Activated T-helper 2 cell treated with anti-CD3 and anti-CD28 coated beads, Interferon-gamma antibody, Interleukin-2, Interleukin-4, amounts not matched to agents 10 μg/mL and 5 μg/mL and 100 μg/mL, durations not matched to agents 14 hours and 24 hours and 36 hours (primary cell): ENCODE measurements around the gene LRRC74B. TPM values are rescaled to one million over a fixed set of nuclear protein-coding genes. Genes with fewer than 3 reads are reported as not detected.
A peak's percentile ranks its signal among the peaks of the same experiment; 100 is the strongest.

Experiments used
- DNase-seq: peaks from one replicate; pipeline ENCODE4 v3.0.0; 2021; ENCODE audit warnings: low spot score
- H3K27ac Mint-ChIP-seq: one replicate; pipeline ENCODE4 v1.8.0; 2021; ENCODE audit warnings: mixed read lengths
- H3K27me3 Mint-ChIP-seq: one replicate; pipeline ENCODE4 v1.8.0; 2021; ENCODE audit warnings: low read depth, mixed read lengths
- H3K36me3 Mint-ChIP-seq: one replicate; pipeline ENCODE4 v1.8.0; 2021; ENCODE audit warnings: low read depth, mixed read lengths
- H3K4me1 Mint-ChIP-seq: one replicate; pipeline ENCODE4 v1.8.0; 2021; ENCODE audit warnings: low read depth, mixed read lengths
- H3K4me3 Mint-ChIP-seq: one replicate; pipeline ENCODE4 v1.8.0; 2021; ENCODE audit warnings: low read depth, mild to moderate bottlenecking, moderate library complexity, mixed read lengths
- H3K9me3 Mint-ChIP-seq: one replicate; pipeline ENCODE4 v1.8.0; 2021; ENCODE audit warnings: mixed read lengths
- intact Hi-C: fragments of 100-400 bp; cut with micrococcal nuclease; formaldehyde crosslinking; loops from one replicate; pipeline ENCODE4 v1.15.1; 2023
- total RNA-seq: library from RNA; stranded (reverse); gene quantifications from 2 replicates; pipeline ENCODE4 v1.2.3, GENCODE V29; 2022

The LRRC74B gene, protein sequence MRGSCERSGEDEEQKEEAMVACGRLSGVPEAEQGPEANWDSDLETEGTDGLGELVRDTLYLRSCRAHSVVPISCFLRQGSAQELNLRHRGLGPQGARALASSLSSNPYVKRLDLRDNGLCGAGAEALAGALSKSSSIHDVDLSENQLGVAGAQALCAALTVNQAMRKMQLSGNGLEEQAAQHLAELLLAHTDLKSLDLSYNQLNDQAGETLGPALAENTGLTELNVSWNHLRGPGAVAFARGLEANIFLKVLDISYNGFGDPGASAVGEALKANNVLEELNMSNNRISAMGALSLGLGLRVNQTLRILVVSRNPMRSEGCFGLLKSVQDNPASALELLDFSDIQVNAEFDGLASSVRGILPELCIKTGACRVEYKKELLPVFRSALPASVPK
- total RNA-seq = 0.23 TPM in 1 of 2 replicates, not detected in the other

DNA sequence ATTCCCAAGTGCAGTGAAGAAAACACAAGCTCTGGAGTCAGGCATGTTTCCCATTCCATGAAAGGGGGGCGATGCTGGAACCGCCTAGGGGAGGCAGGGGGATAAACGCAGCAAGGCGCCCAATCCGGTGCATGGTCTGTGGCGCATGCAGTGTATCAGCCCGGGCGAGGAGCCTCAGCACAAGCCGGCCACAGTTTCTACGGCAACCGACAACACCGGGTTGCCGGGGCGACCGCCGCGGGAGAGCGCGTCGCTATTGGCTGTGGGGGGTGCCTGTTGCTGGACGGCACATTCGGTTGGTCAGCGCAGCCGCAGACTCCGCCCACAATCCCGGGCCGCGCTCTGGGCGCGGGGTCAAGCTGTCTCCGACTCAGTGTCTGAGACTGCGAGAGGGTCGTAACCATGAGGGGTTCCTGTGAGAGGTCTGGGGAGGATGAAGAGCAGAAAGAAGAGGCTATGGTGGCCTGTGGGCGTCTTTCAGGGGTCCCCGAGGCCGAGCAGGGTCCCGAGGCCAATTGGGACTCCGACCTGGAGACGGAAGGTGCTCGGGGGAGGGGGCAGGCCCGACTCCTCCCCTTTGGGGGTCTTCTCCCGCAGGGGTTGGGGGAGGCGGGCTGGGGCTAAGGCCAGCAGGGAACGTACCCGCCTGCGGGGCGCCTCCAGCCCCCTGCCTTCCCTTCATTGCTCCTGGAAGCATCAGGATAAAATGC, at the start of gene LRRC74B:
Gene LRRC74B, plus strand, starts transcription at position 362 of the 710 bp plus-strand sequence. Its CDS starts 41 bp downstream, at position 403.
- intact Hi-C loops = no loop called here
- DNase-seq = peak; percentile 69
- H3K4me3 Mint-ChIP-seq = no peak within 1 kb of the TSS
- no peaks in the 10 kb centered on the region for H3K9me3 Mint-ChIP-seq
- no peak within 1 kb of the TSS for H3K27ac Mint-ChIP-seq
- peaks cover 24% of the 10 kb centered on the region for H3K27me3 Mint-ChIP-seq
- peaks cover 9% of the 10 kb centered on the region for H3K4me1 Mint-ChIP-seq
- H3K36me3 Mint-ChIP-seq = no peaks in the 10 kb centered on the region

DNA sequence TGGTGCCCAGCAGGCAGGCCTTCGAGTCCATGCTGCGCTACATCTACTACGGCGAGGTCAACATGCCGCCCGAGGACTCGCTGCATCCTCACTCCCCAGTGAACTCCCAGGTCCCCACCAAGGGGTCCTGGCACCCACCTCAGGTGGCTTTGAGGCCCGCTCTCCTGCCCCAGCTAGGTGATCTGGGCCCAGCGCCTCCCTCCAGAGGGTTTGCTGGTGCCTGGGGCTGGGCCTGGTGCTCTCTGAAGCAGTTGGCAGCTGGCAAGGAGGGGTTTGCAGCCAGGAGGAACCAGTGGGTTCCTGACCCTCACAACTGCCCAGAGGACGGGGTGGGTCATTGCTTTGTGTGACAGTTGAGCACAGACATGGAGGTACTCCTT, 49.7 kb upstream of the LRRC74B start:
- Mint-ChIP-seq H3K36me3 (peaks cover 28% of the 10 kb centered on the region), H3K9me3 (no peaks in the 10 kb centered on the region), H3K4me3 (no peak overlapping the region), H3K4me1 (peaks cover 6% of the 10 kb centered on the region), H3K27me3 (no peaks in the 10 kb centered on the region), H3K27ac (no peak overlapping the region)
- no peak for DNase-seq
- intact Hi-C loops = no loop called here

DNA sequence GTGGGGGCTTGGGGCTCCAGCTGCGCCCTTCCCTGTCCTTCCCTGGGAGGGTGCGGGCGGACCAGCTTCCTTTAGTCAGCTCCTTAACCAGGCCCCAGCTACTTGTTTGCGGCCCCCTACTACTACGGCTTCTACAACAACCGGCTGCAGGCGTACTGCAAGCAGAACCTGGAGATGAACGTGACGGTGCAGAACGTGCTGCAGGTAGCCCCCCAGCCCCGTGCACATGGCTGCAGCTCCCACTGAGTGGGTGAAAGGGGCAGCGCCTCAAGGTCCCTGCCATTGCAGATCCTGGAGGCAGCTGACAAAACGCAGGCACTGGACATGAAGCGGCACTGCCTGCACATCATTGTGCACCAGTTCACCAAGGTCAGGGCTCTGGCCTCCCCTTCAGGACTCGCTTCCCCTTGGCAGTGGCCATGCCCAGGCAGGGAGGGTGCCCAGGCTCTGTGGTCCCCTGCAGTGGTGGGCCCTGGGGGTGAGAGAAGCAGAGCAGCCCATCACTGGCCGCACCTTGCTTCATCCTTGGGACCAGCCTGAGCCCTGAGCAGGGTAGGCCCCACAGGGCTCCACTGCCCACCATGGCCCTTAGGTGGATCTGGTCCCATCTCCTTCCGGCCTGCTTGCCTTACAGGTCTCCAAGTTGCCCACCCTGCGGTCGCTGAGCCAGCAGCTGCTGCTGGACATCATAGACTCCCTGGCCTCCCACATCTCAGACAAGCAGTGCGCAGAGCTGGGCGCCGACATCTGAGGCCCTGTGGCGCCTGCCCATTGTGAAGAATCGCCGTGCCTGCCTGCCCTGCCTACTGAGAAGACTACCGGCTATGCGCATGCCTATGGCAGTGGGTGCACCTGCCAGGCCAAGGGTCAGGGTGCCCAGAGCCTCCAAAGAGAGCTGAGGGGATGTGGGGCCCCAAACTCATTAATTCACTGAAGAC, 48.9 kb upstream of the LRRC74B start:
- Mint-ChIP-seq H3K9me3 (no peaks in the 10 kb centered on the region), H3K36me3 (peaks cover 32% of the 10 kb centered on the region), H3K4me3 (no peak overlapping the region), H3K27me3 (no peaks in the 10 kb centered on the region), H3K27ac (no peak overlapping the region), H3K4me1 (peaks cover 10% of the 10 kb centered on the region)
- no peak for DNase-seq
- intact Hi-C loops = no loop called here

DNA sequence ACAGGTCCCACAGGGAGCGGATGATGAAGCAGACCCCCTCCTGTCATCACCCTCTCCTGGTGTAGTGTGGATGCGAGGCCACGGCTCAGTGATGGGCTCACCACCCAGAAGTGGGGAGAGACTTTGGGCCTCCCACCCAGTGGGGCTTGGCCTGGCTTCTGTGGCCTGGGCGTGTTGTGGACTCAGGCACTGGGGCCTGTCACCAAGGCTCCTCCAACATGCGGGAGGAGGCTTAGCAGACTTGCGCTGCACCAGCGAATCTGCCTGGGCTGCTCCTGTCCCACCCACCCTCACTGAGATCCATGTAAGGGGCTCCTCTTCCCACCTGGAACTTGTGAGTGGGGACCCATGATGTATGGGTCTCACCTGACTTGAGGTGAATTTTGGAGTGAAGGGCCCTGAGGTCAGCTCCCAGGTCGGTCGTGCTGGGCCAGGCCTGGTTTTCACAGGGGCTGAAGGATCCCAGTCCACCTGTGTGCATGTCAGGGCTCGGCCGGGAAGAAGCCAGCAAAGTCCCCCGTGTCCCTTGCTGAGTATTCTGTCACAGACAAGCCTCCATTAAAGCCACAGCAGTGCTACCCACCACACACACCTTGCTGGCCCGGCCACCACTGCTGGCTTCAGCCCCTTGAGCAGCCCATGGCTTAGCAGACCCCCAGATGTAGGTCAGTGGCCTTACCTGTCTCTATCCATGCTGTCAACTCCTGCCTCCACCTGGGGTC, 48.0 kb upstream of the LRRC74B start:
- H3K27me3 Mint-ChIP-seq = no peaks in the 10 kb centered on the region
- H3K27ac Mint-ChIP-seq = no peak overlapping the region
- no peak overlapping the region for H3K4me3 Mint-ChIP-seq
- H3K9me3 Mint-ChIP-seq = no peaks in the 10 kb centered on the region
- H3K36me3 Mint-ChIP-seq = peaks cover 32% of the 10 kb centered on the region
- peaks cover 10% of the 10 kb centered on the region for H3K4me1 Mint-ChIP-seq
- no peak for DNase-seq
- intact Hi-C loops = no loop called here

DNA sequence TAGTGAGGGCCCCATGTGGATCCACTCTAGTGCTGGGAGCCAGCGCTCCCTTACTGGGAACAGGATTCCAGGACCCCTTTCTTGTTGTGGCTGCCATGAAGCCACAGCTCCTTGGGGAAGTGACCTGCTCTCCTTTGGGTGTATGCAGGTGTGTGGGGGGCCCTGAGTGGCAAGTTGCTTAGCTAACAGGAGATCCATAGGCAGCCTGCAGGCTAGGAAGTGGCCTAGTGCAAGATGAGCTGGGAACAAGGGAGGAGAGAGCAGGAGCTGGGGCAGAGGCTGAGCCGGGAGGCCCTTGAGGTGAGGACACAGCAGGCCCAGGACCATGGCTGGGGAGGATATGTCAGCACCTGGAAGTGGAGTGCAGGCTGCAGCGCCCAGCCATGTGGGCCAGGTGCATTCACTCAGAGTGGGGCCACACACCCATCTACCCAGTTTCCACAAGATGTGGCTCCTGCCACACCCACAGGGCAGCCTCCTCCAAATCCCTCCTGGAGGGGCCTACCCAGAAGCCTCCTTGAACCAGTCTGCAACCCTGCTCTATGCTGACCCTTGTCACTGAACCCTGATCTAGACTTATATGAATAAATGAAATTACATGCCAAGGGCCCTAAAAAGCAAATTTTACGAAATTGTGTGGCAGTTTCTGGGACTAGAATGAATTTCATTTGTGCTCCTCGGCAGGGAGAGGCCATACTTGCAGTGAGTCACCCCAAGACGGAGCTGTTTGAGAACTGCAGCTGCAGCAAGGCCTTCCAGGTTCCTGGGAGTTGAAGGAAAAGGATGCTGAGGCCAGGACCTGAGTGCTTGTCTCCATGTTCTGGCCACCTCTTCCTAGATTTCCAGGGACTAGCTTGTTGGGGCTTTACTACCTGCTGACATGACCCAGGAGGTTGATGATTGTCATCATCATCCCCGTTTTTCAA, 47.1 kb upstream of the LRRC74B start:
- H3K27ac Mint-ChIP-seq = no peak overlapping the region
- intact Hi-C loops = no loop called here
- H3K4me3 Mint-ChIP-seq = no peak overlapping the region
- no peak for DNase-seq
- peaks cover 29% of the 10 kb centered on the region for H3K36me3 Mint-ChIP-seq
- H3K4me1 Mint-ChIP-seq = peaks cover 15% of the 10 kb centered on the region
- no peaks in the 10 kb centered on the region for H3K27me3 Mint-ChIP-seq
- no peaks in the 10 kb centered on the region for H3K9me3 Mint-ChIP-seq

DNA sequence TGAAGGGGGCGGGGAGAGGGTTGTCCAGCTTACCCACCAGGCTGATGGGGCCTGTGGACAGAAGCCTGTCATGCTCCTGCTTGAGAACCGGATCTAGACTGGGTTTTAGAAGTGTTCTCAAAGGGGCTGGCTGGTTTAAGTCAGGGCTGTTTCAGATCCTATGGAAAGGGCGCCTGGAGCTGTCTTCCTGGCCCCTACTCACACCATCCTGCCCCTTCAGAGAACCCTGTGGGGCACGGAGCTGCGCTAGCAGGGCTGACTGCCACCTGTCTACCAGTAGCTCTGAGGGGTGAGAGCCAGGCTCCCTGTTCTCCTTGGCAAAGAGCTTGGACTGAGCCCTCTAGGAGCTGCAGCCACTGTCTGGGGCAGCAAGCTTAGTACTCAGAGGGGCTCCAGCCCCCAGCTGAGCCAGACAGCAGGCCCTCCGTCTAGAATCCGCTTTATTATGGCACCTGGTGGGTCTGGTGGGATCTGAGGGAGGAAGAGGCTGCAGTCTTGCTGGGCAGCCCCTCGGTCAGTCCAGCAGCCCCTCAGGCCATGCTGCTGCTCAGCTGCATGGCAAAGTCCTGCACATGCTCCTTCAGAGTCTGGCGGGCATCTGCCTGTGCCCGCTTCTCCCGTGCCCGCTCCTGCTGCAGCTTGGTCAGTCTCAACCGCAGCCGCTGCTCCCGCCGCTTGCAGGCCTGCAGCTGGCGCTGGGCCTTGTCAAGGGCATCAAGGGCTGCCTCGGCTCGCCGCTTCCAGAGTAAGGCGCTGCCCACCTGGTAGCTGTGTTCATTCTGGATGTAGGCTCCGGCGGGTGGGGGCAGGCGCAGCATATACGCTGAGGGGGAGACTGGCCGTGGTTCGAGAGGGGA, 46.2 kb upstream of the LRRC74B start:
- intact Hi-C loops = loop anchor here (2.0 to 5.0 kb wide), 3 partner anchors 82 to 882 kb away; partner anchors contain the start of genes CRKL, PI4KA, RANBP1 and SNAP29
- H3K27me3 Mint-ChIP-seq = no peaks in the 10 kb centered on the region
- no peaks in the 10 kb centered on the region for H3K9me3 Mint-ChIP-seq
- no peak for DNase-seq
- peaks cover 29% of the 10 kb centered on the region for H3K36me3 Mint-ChIP-seq
- peak overlapping the region; percentile 95 for H3K4me3 Mint-ChIP-seq
- H3K27ac Mint-ChIP-seq = no peak overlapping the region
- H3K4me1 Mint-ChIP-seq = peaks cover 15% of the 10 kb centered on the region

DNA sequence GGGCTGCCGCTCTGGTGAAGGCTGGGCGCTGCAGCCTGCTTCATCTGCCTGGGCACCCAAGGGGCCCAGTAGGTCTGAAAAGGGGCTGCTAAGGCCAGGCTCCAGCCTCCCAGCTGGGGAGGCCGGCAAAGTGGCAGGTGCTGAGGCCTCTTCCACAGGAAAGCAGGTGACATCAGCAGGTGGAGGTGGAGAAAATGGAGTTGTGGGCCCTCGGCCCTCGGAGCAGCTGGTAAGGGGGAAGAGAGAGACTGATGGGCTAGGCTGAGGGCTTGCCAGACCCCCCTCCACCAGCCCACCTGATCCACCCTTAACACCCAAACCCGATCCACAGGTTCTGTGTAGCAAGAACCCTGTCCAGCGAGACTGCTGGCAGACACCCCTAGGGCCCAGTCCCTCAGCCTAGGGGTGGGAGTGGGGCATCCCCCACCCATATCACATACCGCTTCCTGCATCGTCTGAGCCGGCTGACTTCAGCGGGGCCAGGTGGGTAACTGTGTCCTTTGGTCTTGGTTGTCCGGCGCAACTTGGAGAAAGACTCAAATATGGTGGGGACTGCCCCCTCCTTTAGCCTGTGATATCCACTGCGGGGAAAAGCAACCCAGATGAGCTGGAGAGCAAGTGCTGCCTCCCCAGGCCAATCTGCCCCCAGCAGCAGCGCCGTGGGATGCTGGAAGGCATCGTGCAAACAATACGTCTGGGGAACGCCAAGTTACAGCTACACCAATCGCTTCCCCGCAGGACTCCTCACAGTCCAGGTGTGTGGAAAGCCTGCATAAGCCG, 45.3 kb upstream of the LRRC74B start:
- peak overlapping the region; percentile 98 for H3K27ac Mint-ChIP-seq
- intact Hi-C loops = loop anchor here (2.0 to 5.0 kb wide), 3 partner anchors 83 to 883 kb away; partner anchors contain the start of genes CRKL, PI4KA, RANBP1 and SNAP29
- no peaks in the 10 kb centered on the region for H3K27me3 Mint-ChIP-seq
- H3K9me3 Mint-ChIP-seq = no peaks in the 10 kb centered on the region
- peaks cover 27% of the 10 kb centered on the region for H3K36me3 Mint-ChIP-seq
- H3K4me3 Mint-ChIP-seq = peak overlapping the region; percentile 95
- no peak for DNase-seq
- H3K4me1 Mint-ChIP-seq = peaks cover 15% of the 10 kb centered on the region

DNA sequence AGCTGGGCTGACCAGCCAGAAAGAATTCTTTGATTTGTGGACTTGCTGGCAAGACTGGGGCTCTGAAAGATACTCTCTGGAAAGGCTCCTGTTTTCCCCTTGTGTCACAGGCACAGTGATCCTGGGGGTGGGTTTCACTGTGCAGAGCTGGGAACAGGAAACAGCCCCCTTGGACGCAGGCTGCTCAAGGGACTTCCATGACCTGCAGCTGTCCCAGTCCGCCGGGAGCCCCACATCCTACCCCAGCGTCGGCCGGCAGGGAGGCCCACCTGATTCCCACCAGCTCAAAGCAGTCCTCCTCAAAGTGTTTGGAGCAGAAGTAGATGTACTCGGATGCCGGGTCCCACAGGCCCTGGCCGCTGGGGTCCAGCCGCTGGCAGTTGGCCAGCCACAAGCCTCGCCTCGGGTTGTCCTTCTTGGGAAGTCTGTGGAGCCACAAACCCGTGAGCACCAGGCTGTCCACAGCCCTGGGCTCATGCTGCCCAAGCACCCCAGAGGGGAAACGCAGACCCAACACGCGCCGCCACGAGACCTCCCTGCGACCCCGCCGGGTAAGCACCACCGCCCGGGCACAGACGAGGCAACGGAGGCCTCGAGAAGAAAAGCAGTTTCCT, 44.7 kb upstream of the LRRC74B start:
- peaks cover 15% of the 10 kb centered on the region for H3K4me1 Mint-ChIP-seq
- no peaks in the 10 kb centered on the region for H3K27me3 Mint-ChIP-seq
- intact Hi-C loops = loop anchor here (2.0 to 5.0 kb wide), 3 partner anchors 84 to 884 kb away; partner anchors contain the start of genes CRKL, PI4KA, RANBP1 and SNAP29
- H3K4me3 Mint-ChIP-seq = peak overlapping the region; percentile 95
- no peaks in the 10 kb centered on the region for H3K9me3 Mint-ChIP-seq
- peak overlapping the region; percentile 98 for H3K27ac Mint-ChIP-seq
- DNase-seq = no peak
- H3K36me3 Mint-ChIP-seq = peaks cover 26% of the 10 kb centered on the region

DNA sequence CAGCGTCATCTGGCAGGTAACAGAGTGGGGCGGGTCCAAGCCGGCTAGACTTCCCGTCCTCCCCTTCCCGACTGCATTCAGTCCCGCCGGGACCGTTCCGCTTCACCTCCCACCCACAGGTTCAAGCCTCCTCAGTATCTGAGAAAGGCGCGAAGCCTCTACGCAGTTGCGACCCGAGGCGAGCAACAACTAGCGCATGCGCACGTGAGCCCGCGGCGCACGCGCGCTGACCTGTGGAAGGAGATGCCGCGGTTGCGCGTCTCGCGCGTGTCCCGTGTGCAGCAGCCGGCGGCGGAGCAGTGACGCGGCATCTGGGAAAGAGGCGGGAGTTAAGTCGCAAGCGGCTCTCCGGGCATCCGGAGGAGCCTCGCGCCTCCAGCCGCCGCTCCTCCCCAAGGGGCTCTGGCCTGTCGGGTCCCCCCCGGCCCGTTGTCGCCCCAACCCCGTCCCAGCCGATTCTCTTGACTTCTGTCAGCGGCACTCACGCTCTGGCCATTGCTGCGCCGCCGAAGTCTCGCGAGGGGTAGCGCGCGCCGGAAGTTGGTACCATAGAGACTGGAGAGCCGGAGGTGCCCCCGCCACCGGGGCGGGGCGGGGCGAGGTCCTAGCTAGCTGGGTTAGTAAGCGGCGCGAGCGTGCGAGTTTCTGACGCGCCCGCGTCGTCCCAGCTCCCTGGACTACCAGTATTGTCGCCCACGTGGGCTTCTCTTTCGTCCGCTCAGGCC, 44.0 kb upstream of the LRRC74B start, which contains the start of gene THAP7:
Gene THAP7, minus strand, starts transcription at position 518 of the 725 bp plus-strand sequence. Its CDS starts 207 bp downstream, at position 311.
- Mint-ChIP-seq H3K4me3 (peak within 1 kb of the TSS; percentile 95), H3K9me3 (no peaks in the 10 kb centered on the region), H3K27ac (peak within 1 kb of the TSS; percentile 98), H3K4me1 (peaks cover 15% of the 10 kb centered on the region), H3K27me3 (no peaks in the 10 kb centered on the region), H3K36me3 (peaks cover 26% of the 10 kb centered on the region)
- intact Hi-C loops = loop anchor here (1.0 to 5.0 kb wide), 4 partner anchors 13 to 884 kb away; partner anchors contain the start of genes CRKL, PI4KA, RANBP1 and SNAP29
- peak; percentile 95 for DNase-seq
